GM21367 (cell line): ENCODE data around the gene KIRREL2.

Experiments used
- ATAC-seq: cut with Tn5 transposase; IDR thresholded peaks from one replicate; pipeline ENCODE4 v1.9.1; 2021; ENCODE audit not compliant: unreplicated experiment

Gene KIRREL2

DNA sequence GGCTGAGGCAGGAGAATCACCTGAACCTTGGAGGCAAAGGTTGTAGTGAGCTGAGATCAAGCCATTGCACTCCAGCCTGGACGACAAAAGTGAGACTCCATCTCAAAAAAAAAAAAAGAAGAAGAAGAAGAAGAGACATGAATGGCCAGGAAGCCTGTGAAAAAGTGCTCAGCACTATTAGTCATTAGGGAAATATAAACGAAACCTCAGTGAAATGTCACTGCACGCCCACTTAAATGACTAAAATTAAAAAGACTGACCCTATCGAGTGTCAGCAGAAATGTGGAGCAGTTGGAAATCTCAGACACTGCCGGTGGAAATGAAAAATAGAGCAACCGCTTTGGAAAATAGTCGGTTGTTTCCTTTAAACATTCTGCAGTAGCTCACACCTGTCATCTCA is 56.9 kb downstream of the KIRREL2 start:
- ATAC-seq, result no peak

DNA sequence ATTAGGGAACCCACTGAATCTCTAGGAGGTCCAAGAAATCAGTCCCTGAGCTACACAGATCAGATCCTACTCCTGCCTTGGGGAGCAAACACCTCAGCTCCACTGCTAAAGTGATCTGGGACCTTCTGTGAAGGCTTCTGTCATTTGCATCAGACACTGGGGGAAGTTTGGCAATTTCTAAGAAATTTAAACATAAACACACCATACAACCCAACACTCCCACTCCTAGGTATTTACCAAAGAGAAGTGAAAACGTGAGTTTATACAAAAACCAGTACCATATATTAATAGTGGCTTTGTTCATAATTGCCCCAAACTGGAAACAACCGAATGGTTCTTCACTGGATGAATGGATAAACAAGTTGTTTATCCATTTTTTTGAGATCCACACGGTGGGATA is 58.7 kb downstream of the KIRREL2 start:
- ATAC-seq, result no peak
